Activated T-cell treated with anti-CD3 and anti-CD28 coated beads, Interleukin-2, amount 50 U/mL, for 48 hours (primary cell): ENCODE measurements around the gene NCOA7.
A peak's percentile ranks its signal among the peaks of the same experiment; 100 is the strongest.
"Not testable (repeated sequence)": the region's sequence is repeated elsewhere in the genome, so short reads cannot be mapped to it uniquely, and the experiment has no call there.

ENCODE experiments used
- DNase-seq, 2 experiments: peaks; one replicate each; pipeline ENCODE4 v3.0.0-alpha.2; 2020

NCOA7 gene

DNA sequence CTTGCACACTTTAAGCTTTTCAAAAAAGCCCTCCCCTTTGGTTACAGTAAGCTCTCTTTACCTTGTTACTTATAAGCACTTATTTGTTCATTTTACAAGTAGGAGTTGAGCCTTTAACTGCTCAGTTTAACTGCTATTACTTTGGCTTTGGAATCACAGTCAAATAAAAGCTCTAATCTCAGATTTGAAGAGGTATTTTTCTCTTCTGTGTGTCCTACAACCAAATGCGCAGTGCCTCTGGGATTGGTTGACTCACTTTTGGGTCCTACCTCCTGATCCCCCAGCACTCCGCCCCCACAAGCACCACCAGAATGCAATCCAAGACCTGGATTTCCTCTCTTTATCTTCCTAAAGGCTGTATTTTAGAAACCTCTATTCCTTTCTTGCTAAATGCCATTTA lies 2.5 kb downstream of the NCOA7 start:
- no peak for DNase-seq

DNA sequence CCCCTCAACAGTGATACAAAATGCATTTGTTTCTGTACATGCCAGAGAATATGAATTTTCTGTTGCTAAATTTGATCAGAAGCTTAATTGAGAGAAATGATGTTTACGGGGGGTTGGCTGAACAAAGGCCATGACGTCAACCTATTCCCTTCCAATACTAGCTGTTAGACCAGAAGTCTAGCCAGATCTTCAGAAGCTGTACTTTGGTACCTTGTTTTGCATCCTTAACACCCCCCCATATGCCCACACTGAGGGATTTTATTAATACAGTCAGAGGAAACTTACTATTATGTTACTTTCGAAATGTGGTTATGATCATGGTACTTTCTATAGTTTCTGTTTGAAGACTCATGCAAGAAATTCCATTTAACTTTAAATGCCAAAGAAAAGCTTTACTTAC lies 3.1 kb downstream of the NCOA7 start:
- no peak for DNase-seq

DNA sequence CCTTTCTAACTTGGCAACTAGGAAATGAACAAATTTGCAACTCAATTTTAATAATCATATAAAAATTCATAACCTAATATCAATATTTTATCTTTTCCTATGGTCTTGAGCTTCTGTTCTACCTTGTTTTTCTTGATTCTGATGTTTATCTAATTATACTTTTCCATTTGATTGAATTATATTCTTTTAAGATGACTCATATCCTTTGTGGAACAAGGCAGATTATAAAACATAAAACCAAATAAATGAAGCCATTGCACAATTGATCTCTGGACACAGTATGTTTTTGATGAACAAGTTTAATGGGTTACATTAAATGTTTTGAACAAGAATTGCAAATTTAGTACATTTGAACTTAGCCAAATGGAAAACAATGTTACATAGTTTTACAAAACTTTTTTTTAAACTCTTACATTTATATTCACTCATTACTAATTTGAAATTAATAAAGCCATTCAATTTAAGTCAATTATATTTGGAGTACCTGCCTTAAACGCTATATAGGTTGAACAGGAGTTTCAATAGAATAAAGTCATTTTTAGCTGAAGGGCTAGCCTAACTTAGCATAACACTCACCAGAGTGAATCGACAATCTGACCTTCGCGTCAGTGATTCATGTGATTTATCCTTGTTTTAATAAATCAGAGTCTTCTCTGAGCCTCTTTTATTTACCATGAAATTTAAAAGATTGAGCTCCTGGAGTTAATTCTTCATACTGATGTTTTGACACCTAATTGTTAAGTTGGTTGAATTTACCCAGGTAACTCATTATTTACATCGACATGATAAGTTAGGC lies 3.8 kb downstream of the NCOA7 start:
- no peak for DNase-seq

DNA sequence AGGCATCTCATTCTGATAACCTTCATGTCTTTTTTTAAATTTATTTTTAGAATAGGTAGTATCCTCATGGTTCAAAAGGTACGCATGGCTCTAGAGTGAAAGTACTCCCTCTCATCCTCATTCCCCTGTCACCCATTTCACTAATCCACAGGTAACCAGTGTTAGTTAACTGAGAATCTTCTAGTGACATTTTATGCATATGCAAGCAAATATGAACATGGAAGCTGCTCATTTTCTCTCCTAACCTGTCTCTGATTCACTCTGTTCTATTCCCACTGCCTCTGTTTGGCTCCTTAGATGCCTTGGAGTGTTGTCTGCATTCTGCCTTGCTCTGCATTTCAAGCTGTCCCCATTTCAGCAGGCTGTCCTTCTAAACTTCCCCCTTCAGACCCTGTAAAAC lies 4.5 kb downstream of the NCOA7 start:
- DNase-seq, result no peak

DNA sequence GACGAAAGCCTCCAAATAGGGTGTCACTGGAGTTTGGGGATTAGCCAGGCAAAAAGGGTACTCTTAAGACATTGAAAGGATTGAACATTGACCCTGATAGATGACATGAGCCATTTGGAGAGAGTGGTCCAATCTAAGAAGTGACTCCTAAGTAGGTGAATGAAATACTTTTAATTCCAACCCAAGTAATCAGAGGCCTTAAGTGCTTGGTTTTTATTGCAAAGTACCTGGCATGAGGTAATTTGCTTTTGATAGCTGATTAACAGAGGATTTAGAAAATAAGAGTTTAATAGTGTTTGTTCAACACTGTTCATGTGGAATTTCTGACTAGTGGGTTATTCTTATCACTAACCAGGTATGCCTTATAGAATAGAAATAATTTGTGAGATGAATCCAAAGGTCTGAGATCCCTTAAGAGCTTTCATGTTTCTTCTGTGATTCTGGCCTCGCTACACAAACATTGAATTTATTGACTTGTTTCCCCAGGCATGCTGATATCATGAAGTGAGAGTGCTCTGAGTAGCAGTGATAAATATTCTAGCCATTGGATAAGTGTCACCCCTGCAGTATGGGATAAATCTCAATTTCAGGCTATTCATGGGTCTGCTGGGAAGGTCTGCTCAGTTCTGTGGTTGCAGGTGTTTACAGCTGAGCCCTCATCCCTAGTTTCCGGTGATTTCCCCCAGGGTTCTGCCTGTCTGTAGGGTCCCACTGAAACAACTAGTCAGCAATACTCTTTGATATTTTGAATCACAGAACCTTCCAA lies 6.5 kb downstream of the NCOA7 start:
- DNase-seq, result no peak

DNA sequence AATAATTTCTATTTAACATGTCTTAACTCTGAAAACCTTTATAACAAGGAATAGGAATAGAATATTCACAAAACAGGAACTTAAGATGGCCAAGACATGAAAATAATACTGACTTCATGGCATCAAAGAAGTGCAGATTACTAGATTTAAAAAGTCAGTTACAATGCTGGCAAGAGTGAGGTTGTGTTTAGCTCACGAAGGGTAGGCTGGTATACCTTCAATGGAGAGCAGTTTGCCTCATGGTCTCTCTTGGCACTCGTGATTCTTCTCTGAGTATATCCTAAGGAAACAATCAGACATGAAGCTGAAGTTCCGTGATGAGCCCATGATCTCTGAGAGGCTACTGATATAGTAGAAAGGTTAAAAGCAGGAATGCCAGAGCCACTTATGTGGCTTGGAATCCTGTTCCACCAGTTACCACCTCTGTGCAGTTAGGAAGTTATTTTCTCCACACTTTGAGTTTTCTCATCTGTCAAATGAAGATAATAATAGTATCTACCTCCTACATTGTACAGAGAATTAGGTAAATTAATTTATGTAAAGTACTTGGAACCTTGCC lies 7.2 kb downstream of the NCOA7 start:
- DNase-seq, result no peak

DNA sequence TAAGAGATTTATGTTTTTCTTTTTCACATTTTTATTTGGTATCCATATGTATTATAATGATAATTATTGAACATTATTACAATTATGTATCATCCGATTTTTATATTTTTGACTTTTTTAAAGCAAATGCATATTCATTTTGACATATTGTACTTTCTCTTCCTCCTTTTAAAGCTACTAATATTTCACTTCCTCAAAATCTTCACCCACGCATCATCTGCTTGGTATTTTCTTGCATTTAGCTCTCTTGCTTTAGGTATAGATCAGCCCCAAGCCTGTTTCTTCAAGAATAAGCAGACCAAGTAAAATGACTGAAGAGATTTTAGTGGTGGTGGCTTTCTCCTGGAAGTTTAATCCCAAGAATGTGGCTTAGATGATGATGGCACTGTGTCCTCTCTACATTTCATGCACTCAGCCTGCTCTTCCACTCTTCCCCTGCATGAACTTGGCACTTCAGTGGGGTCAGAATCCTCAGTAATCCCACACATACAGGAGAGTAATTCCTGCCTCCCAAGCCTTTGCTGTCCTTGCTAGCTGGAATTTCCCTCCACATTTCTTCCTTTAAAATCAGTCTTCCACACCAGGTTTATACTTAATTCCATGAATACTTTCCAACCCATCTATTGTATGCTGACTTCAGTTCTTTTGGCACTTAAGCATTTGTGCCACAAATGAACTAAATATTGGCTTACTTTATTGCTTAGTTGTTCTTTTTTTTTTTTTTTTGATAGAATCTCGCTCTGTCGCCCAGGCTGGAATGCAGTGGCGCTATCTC lies 8.2 kb downstream of the NCOA7 start:
- no peak for DNase-seq

DNA sequence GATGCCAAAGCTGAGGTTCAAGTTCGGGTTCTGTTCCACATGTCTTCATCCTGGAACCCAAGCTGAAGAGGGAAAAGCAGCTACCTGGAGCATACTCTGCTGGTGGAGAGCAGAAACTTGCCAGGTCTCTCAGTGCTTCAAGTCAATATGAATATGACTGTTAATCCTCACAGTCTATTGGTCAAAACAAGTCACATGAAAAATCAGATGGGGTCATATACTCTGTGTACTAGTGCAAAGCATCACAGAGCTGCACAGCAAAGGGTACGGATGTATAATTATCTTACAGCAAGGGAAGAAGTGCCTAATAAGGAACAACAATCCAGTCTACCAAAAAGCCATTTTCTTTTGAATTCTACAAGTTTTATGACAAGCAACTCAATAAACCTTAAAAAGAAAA lies 11.6 kb downstream of the NCOA7 start:
- no peak for DNase-seq

DNA sequence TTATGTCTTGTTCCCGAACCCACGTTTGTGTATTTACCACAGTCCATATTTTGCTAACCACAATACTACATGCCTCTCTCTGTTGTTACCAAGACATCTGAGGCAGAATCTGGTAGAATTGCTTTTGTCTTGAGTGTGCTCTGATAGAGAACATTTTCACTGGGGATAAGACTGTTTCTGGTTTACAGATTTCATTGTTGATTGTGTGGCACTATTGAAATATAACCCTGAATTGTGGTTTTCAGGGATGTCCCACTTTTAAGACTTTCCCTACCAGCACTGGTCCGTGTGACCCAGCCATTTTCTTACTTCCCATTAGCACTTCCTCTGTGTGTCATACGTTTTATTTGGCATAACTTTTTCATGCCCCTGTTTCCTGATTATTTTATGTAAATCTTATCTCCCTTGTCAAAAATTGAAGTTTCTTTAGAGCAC lies 12.2 kb downstream of the NCOA7 start:
- DNase-seq, result no peak

DNA sequence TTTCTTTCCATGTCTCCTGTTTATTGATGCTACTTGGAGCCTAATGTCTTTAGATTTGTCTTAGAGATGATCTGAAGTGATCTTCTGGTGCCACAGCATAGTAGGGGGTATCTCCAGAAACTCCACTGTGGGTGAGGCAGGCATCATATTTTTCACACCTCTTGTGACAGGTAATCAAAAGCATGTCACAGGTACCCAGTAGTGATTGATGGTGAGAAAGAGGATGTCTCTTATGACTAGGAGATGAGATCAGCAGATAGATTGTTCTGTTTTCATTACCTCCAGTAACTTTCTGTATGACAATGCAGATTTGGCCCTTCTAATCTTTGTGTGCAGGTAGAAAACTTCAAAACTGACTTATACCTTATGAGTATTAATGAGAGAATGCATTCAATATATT lies 13.5 kb downstream of the NCOA7 start:
- DNase-seq, result peak in 1 of 2 experiments; percentile 30

DNA sequence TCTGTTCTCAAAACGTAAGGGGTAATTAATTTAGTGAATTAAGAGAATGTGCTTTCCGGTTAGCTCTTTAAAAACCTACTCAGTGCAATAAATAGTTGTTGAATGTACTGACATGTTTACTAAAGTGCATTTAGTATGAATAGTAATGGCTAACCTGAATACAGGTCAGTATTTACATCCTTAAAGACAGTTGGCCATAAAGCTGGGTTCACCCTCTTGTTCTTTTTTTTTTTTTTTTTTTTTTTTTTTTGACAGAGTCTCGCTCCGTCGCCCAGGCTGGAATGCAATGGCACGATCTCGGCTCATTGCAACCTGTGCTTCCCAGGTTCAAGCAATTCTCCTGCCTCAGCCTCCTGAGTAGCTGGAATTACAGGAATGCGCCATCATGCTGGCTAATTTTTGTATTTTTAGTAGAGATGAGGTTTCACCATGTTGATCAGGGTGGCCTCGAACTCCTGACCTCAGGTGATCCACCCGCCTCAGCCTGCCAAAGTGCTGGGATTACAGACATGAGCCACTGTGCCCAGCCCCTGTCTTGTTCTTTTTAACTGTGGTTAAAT lies 14.2 kb downstream of the NCOA7 start:
- DNase-seq, result not testable (repeated sequence)

DNA sequence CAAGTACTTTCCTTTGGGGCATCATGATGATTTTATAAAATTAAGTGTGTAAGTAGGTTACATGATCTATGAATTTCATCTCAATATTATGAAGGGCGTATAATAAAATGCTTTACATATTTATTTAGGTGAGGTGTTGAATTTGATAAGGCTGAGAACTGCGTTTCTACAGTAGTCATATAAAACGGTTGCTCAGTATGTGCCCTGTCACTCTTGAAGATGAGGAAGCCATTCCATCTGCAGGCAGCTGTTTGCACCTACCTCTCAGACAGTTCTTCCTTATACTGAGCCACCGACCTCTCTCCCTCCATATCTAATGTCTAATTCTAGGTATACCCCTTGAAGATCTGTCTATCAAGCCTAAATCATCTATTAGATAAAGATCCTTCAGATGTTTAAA lies 16.1 kb downstream of the NCOA7 start:
- DNase-seq, result no peak

DNA sequence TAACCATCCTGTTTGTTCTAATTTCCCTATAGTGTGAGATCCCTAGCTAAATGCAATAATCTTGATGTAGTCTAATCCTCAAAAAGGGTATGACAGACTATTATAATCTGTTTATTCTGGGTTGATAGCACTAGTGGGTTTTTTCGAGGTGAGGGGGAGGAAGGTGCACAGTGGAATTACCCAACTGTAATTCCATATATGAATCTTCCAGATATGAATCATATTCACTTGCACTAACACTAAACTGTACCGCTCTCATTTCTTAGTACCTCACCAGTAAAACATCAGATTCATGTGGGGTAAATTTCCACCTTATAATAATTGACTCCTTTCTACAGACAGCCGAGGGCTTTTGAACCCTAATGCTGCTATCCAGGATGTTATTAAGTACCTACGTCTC lies 16.5 kb downstream of the NCOA7 start:
- DNase-seq, result no peak

DNA sequence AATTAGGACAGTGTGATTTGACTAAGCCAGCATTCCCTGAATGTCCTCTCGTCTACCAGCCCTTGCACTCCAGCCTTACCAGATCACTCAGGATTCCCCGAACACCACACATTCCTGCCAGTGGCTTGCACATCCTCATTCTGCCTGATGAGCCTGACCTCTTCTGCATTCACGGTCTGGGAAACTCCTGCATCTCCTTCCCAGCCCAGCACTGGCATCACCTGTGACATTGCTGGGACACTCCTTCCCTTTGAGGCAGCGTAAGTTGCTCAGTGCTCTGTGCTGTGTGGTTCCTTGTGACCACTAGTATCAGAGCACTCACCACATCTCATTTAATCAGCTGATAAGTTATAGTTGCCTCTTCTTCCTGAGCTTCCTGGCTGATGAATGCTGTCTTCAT lies 17.3 kb downstream of the NCOA7 start:
- no peak for DNase-seq

DNA sequence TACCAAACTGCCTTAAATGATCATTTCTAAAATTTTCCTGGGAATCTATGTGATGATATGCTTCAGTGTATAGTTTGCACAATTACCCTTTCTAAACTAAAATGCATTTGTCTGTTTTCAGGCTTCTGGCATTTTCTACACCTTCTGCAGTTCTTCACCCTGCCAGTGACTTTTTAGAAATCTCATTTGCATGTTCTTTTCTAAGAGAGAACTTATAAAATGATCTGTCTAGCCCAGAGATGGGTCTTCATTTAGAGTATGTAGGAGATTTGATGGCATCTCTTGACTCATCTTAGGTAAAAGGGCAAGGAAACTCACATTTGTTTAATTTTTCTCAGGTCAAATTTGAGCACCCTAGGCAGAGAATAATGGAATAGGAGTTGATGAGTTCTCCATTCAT lies 17.8 kb downstream of the NCOA7 start:
- no peak for DNase-seq

DNA sequence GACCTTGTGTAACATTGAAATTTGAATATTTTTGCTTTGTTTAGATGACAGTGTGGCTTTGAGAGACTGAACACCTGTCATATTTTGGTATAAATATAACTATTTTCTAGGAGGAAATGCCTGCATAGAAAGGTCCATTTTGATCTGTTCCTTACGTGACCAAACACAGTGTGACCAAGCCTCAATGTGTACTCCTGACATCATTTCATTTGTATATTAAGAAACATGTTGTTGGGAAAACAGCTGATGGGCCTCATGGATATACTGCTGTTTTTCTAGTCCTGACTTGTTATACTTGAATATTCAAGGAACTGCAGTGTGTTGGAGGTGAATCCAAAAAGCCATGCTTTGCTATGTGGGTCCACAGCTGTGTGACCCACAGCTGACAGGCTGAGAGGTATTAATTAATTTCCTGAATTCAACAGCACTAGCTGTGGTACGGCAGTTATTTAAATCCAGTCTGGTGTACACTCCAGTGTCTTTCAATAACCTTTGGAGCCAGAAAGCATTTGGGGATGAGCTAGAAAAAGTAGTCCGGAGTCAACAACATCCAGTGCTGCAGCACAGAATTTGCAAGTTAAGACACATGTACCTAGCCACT lies 18.9 kb downstream of the NCOA7 start:
- DNase-seq, result no peak

DNA sequence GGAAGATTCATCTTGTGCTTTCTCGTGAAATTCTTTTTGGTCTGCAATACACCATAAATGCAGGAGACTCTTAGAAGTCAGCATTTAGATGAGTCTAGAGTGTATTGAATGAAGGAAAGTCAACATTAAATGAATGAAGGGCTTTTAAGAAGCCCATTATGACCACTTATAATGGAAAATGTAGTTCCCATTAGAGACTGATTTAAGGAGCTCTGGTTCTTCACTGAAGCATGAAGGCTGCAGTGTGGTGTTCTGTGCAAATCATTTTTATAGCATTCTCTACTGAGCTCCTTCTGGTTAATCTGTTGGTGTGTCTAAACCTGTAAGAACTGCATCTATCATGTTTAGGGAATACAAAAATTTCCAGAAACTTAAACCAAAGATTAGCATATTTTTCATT lies 19.7 kb downstream of the NCOA7 start:
- no peak for DNase-seq

DNA sequence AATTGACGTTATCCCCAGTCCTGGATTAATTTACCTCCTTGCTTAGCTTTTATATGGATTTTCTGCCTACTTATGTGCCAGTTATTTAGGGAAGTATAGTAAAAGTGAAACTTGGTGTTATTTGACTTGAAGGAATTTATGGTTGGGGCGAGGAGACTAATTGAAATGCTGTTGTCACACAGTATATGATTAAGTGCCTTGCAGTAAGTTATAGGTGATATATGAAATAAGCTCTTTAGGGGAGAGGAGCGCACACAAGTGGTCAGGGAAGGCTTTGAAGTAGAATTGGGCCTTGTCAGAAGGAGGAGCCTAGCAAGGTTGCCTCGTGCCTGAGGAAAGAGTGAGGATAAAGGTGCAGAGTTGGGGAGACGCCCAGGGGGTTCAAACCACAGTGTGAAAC lies 20.5 kb downstream of the NCOA7 start:
- no peak for DNase-seq

DNA sequence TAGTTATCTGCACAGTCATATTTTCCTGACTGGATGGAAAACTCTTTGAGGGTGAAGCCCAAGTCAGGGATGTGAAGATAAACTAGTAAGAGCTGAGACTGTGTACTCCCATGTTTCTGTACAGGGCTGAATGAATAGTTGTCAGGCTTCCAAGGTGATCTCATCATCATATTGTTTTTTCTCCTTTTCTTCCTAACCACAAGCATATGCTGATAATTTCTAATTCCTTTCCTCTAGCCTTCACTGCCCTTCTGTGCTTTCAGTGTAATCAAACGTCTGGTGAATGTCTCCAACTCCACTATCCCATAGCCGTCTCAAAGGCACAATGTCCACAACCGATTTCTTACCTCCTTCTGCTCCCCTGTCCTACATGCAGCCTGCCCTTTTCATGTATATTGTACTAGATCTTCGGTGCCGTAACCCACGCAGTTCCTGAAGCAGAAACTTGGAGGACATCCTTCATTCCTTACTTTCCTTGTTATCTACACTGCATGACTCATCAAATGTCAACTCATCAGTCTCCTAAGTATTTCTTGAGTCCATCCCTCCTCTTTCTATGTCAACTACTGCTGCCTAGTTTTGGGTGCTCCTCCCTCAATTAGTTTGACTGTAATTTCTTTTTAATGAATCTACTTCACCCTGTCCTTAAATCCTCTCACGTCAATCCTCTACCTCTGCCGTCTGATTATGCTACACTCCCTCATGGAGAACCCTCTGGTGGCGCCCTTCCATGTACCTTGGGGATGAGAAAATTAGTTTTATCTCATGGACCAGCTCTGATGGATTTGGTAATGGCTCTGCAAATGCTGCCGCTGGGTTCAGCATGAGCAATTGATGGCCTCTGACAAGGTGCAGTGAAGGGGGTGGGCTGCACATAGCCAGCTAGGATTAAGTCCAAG lies 21.9 kb downstream of the NCOA7 start:
- DNase-seq, result no peak

DNA sequence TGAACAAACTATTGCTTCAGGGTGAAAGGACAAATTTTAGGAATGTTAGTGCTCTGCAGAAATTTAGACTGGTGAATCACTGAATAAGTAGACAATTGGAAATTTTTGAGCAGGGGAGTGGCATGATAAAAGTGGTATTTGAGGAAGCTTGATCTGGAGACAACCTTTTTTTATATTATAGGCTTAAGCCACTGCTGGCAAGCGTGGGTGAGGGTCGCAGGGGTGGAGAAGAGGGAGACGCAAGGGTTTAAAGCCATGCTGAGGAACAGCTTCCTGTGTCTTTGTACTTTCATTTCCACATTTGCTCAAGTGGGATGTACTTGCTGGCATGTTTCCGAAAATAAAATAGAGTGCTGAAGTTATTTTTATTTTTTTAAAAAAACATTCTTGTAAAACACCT lies 23.7 kb downstream of the NCOA7 start:
- DNase-seq, result no peak

DNA sequence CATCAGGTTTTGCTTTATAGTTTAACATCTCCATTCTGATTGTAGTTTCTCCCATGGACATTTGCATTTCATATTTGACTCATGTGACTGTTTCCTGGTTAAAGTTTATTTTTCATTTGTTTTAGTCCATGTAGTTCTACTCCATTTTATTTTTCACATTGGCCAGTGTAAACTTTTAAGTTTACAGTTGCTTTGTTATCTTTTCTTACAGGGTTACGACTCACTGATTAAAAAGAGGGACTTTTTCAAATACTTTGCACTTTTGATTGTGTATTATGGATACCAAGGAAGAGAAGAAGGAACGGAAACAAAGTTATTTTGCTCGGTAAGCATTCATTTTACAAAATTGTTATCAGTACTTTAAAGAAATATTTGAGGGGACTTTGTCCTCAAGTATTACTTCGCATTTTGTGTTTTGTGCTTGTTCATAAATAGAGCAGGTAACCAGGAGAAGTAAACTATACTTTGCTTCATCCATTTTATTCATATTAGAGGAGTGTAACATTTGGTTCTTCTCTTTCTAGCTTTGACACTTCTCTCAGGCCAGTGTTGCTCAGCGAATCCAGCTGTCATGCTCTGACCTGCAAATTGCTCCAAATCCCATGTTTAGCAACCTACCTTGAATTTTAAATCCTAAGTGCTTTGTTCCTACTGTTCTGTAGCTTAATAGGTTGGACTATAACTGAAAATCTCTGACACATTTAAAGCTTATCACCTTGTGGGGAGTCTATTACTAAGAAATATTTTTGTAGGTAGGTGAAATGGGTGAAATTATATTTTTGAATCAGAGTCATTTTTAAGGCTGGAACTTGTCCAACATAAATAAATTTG lies 24.5 kb downstream of the NCOA7 start:
- DNase-seq, result no peak
